HG03575 (cell line): ENCODE data around the gene GRK1.

Source experiments
- ATAC-seq: cut with Tn5 transposase; IDR thresholded peaks from one replicate; pipeline ENCODE4 v1.9.1; 2021; ENCODE audit not compliant: unreplicated experiment, insufficient number of reproducible peaks, low FRiP score; ENCODE audit errors: extremely low read depth

GRK1 gene

GRCh38 chr13:113659337-113659736 is 7.7 kb upstream of the GRK1 start:
- no peak for ATAC-seq

- ATAC-seq: no peak
Observed at GRCh38 chr13:113660066-113660465, 7.0 kb upstream of the GRK1 start.

- no peak for ATAC-seq
Observed at GRCh38 chr13:113661509-113661908, 5.5 kb upstream of the GRK1 start.

GRCh38 chr13:113663934-113664333 is 3.1 kb upstream of the GRK1 start:
- no peak for ATAC-seq

- ATAC-seq: no peak
Observed at GRCh38 chr13:113664751-113665596, 2.0 kb upstream of the GRK1 start.

- no peak for ATAC-seq
Observed at GRCh38 chr13:113665597-113666328, 1.3 kb upstream of the GRK1 start.

GRCh38 chr13:113666329-113666670 is 719 bp upstream of the GRK1 start:
- no peak for ATAC-seq

- ATAC-seq: no peak
Observed at GRCh38 chr13:113667771-113668490, 912 bp downstream of the GRK1 start.

- ATAC-seq: no peak
Observed at GRCh38 chr13:113668491-113668971, 1.5 kb downstream of the GRK1 start.

GRCh38 chr13:113669231-113669754 is 2.3 kb downstream of the GRK1 start:
- ATAC-seq: no peak

GRCh38 chr13:113669755-113670341 is 2.8 kb downstream of the GRK1 start:
- no peak for ATAC-seq

- no peak for ATAC-seq
Observed at GRCh38 chr13:113670541-113670940, 3.5 kb downstream of the GRK1 start.

- no peak for ATAC-seq
Observed at GRCh38 chr13:113671066-113672001, 4.3 kb downstream of the GRK1 start.

GRCh38 chr13:113672002-113672651 is 5.1 kb downstream of the GRK1 start:
- ATAC-seq: no peak

- no peak for ATAC-seq
Observed at GRCh38 chr13:113722921-113723320, 55.9 kb downstream of the GRK1 start.

- no peak for ATAC-seq
Observed at GRCh38 chr13:113723410-113724015, 56.5 kb downstream of the GRK1 start.

GRCh38 chr13:113724016-113724758 is 57.2 kb downstream of the GRK1 start:
- no peak for ATAC-seq
